DND-41 (cell line): ENCODE results near the gene TEX54.

ENCODE experiments used
- ATAC-seq: fragments of 200-7000 bp; cut with Tn5 transposase; 3 replicates; pipeline ENCODE4 v1.9.1; 2021; ENCODE audit warnings: low read depth; ENCODE audit not compliant: insufficient read depth
- DNase-seq: peaks from one replicate; pipeline ENCODE4 v3.0.0-alpha.2; 2020
- H2AFZ ChIP-seq: 2 replicates; pipeline ENCODE4 v1.6.0; 2012; ENCODE audit warnings: low read depth, low read length
- H3K27ac ChIP-seq: 2 replicates; pipeline ENCODE4 v1.5.1; 2012; ENCODE audit warnings: low read length, inconsistent platforms
- H3K27me3 ChIP-seq: fragments of 200-600 bp; sonication (generic); 2 replicates; pipeline ENCODE4 v1.6.0; 2012; ENCODE audit warnings: low read length, mild to moderate bottlenecking, inconsistent platforms; ENCODE audit not compliant: insufficient read depth, poor library complexity
- H3K36me3 ChIP-seq: 2 replicates; pipeline ENCODE4 v1.5.1; 2012; ENCODE audit warnings: low read length, inconsistent platforms; ENCODE audit not compliant: insufficient read depth
- H3K4me1 ChIP-seq: 2 replicates; pipeline ENCODE4 v1.5.1; 2012; ENCODE audit warnings: mild to moderate bottlenecking, low read length; ENCODE audit not compliant: insufficient read depth
- H3K4me2 ChIP-seq: 2 replicates; pipeline ENCODE4 v1.6.0; 2012; ENCODE audit warnings: mild to moderate bottlenecking, moderate library complexity, low read length, inconsistent platforms; ENCODE audit not compliant: insufficient read depth
- H3K4me3 ChIP-seq, 2 experiments: fragments of 200-600 bp in 1 of 2; shearing (Covaris generic) in 1 of 2; 2 replicates each; pipeline ENCODE4 v1.5.1; 2012 to 2016; ENCODE audit warnings: inconsistent platforms in 2 of 2, low read length in 2 of 2, mild to moderate bottlenecking in 2 of 2, low read depth in 1 of 2, moderate library complexity in 1 of 2
- H3K79me2 ChIP-seq: 2 replicates; pipeline ENCODE4 v1.6.0; 2012; ENCODE audit warnings: low read length, inconsistent platforms; ENCODE audit not compliant: insufficient read depth
- H3K9ac ChIP-seq: 2 replicates; pipeline ENCODE4 v1.6.0; 2012; ENCODE audit warnings: low read depth, mild to moderate bottlenecking, inconsistent platforms, low read length, moderate library complexity
- H3K9me3 ChIP-seq: 2 replicates; pipeline ENCODE4 v1.5.1; 2012; ENCODE audit warnings: low read length, moderate library complexity, mild to moderate bottlenecking, inconsistent platforms; ENCODE audit not compliant: insufficient read depth, severe bottlenecking
- H4K20me1 ChIP-seq: 2 replicates; pipeline ENCODE4 v1.6.0; 2012; ENCODE audit warnings: low read length; ENCODE audit not compliant: insufficient read depth
- CTCF ChIP-seq: IDR thresholded peaks from 2 replicates; pipeline ENCODE4 v1.5.1; 2012; ENCODE audit warnings: borderline replicate concordance, low read length, moderate library complexity, mild to moderate bottlenecking; ENCODE audit not compliant: poor library complexity, severe bottlenecking; ENCODE audit errors: extremely low read depth
- EZH2 ChIP-seq: IDR thresholded peaks from 3 replicates; pipeline ENCODE4 v1.6.1; 2012; ENCODE audit warnings: borderline replicate concordance, low read depth, mild to moderate bottlenecking, moderate library complexity, low read length, inconsistent platforms; ENCODE audit not compliant: severe bottlenecking

The TEX54 gene

GRCh38 chr11:62853279-62853965, 20.8 kb upstream of the TEX54 start:
- peaks cover 40% of the 10 kb centered on the region for H4K20me1 ChIP-seq
- H3K27me3 ChIP-seq, result no peaks in the 10 kb centered on the region
- H3K9me3 ChIP-seq, result no peaks in the 10 kb centered on the region
- peak overlapping the region; percentile 80 for H3K9ac ChIP-seq
- H3K36me3 ChIP-seq, result peaks cover 43% of the 10 kb centered on the region
- H3K4me3 ChIP-seq, result peak overlapping the region; percentile 59 to 73; a peak in 3 of 4 replicates
- TF ChIP-seq CTCF (no peak), EZH2 (no peak)
- peak overlapping the region; percentile 62 for H3K4me2 ChIP-seq
- H2AFZ ChIP-seq, result no peak overlapping the region
- DNase-seq (no peak), ATAC-seq (no peak)
- H3K27ac ChIP-seq, result no peak overlapping the region; the same call in 1 of the 2 replicates
- H3K79me2 ChIP-seq, result peaks cover 60% of the 10 kb centered on the region
- peaks cover 43% of the 10 kb centered on the region for H3K4me1 ChIP-seq

GRCh38 chr11:62852523-62853188, 20.0 kb upstream of the TEX54 start:
- Histone ChIP-seq H3K9me3 (no peaks in the 10 kb centered on the region), H3K36me3 (peaks cover 43% of the 10 kb centered on the region), H3K9ac (peak overlapping the region; percentile 80), H4K20me1 (peaks cover 40% of the 10 kb centered on the region), H3K27me3 (no peaks in the 10 kb centered on the region), H2AFZ (no peak overlapping the region), H3K4me3 (peak overlapping the region in 1 of 2 experiments; percentile 59; a peak in 1 of 4 replicates), H3K27ac (no peak overlapping the region), H3K4me1 (peaks cover 35% of the 10 kb centered on the region), H3K4me2 (peak overlapping the region; percentile 62; the same call in 1 of the 2 replicates), H3K79me2 (peaks cover 52% of the 10 kb centered on the region)
- DNase-seq (no peak), ATAC-seq (no peak)
- no peak for TF ChIP-seq EZH2
- no peak for TF ChIP-seq CTCF

GRCh38 chr11:62851807-62852522, 19.3 kb upstream of the TEX54 start:
- Histone ChIP-seq H3K4me3 (no peak overlapping the region), H3K36me3 (peaks cover 43% of the 10 kb centered on the region), H4K20me1 (peaks cover 40% of the 10 kb centered on the region), H3K9me3 (no peaks in the 10 kb centered on the region), H3K9ac (no peak overlapping the region; the same call in 1 of the 2 replicates), H3K79me2 (peaks cover 45% of the 10 kb centered on the region), H3K27ac (no peak overlapping the region), H2AFZ (no peak overlapping the region), H3K4me2 (peak overlapping the region; percentile 62; the same call in 1 of the 2 replicates), H3K4me1 (peaks cover 28% of the 10 kb centered on the region), H3K27me3 (no peaks in the 10 kb centered on the region)
- no peak for ATAC-seq
- TF ChIP-seq EZH2 (no peak), CTCF (no peak)
- no peak for DNase-seq
